LoVo (cell line): ENCODE results near the gene ZNF496.
A peak's percentile ranks its signal among the peaks of the same experiment; 100 is the strongest.
"Not testable (repeated sequence)": the region's sequence is repeated elsewhere in the genome, so short reads cannot be mapped to it uniquely, and the experiment has no call there.

Source experiments
- DNase-seq: peaks from one replicate; pipeline ENCODE4 v3.0.0-alpha.2; 2016; ENCODE audit warnings: low spot score

Gene ZNF496

GRCh38 chr1:247359559-247359958 is 27.9 kb upstream of the ZNF496 start:
- DNase-seq, result no peak

GRCh38 chr1:247358920-247359319 is 27.3 kb upstream of the ZNF496 start:
- no peak for DNase-seq

- no peak for DNase-seq
Measured at GRCh38 chr1:247357781-247358211, 26.1 kb upstream of the ZNF496 start.

GRCh38 chr1:247357052-247357780 is 25.5 kb upstream of the ZNF496 start:
- DNase-seq, result no peak

- DNase-seq, result not testable (repeated sequence)
Measured at GRCh38 chr1:247355160-247355559, 23.5 kb upstream of the ZNF496 start.

- DNase-seq, result no peak
Measured at GRCh38 chr1:247352175-247352574, 20.5 kb upstream of the ZNF496 start.

GRCh38 chr1:247350587-247350986 is 18.9 kb upstream of the ZNF496 start:
- no peak for DNase-seq

- no peak for DNase-seq
Measured at GRCh38 chr1:247347477-247348222, 16.0 kb upstream of the ZNF496 start.

GRCh38 chr1:247345881-247346280 is 14.2 kb upstream of the ZNF496 start:
- no peak for DNase-seq

GRCh38 chr1:247343801-247344200 is 12.1 kb upstream of the ZNF496 start:
- no peak for DNase-seq

GRCh38 chr1:247338723-247339275 is 7.1 kb upstream of the ZNF496 start:
- DNase-seq, result no peak

- DNase-seq, result no peak
Measured at GRCh38 chr1:247337961-247338360, 6.3 kb upstream of the ZNF496 start.

GRCh38 chr1:247337250-247337746 is 5.6 kb upstream of the ZNF496 start:
- DNase-seq, result no peak

GRCh38 chr1:247336390-247336789 is 4.7 kb upstream of the ZNF496 start:
- no peak for DNase-seq

- no peak for DNase-seq
Measured at GRCh38 chr1:247335882-247336281, 4.2 kb upstream of the ZNF496 start.

GRCh38 chr1:247334378-247335133 is 2.9 kb upstream of the ZNF496 start:
- no peak for DNase-seq

GRCh38 chr1:247332623-247333361 is 1.1 kb upstream of the ZNF496 start:
- no peak for DNase-seq

- DNase-seq, result no peak
Measured at GRCh38 chr1:247332215-247332622, 552 bp upstream of the ZNF496 start.

GRCh38 chr1:247331172-247331524 is 519 bp downstream of the ZNF496 start:
- peak; percentile 69 for DNase-seq

GRCh38 chr1:247330548-247331171 is 1.0 kb downstream of the ZNF496 start:
- DNase-seq, result no peak

GRCh38 chr1:247329097-247329617 is 2.5 kb downstream of the ZNF496 start:
- DNase-seq, result no peak
